ENCODE measurements around the gene MICAL3. TPM values are rescaled to one million over a fixed set of nuclear protein-coding genes. Genes with fewer than 3 reads are reported as not detected.

Gene MICAL3
- total and polyA plus RNA-seq, 3 donors from 2014 or later, result 103 to 106 (median 104) TPM

DNA sequence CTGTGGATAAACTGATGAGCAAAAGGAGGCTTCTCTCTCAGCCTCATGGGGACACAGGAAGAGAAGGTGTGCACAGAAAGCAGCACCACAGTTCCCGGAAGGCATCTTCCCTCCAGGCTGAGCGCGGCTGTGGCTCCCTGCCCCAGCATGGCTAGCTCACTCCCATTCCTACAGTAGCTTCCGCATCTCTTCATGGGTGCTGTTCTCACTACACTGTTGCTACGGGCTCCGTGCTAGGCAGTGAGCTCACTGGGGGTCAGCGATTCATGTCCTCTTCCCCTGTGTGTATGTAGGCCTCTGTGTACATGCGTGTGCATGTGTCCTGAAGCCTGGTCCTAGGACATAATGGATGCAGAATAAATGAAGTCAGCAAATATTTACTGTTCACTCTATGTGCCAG is 64.3 kb downstream of the MICAL3 start:
- no peaks in the 10 kb centered on the region for H3K36me3 ChIP-seq (ENCODE audit: low read depth, missing control alignments)
- H3K4me1 ChIP-seq, result peaks cover 3% of the 10 kb centered on the region
- no peak for DNase-seq
- no peak overlapping the region for H3K4me3 ChIP-seq
- intact Hi-C loops (cut with DNase I; ENCODE audit: low total_unique reads), result no loop called here
- H3K27me3 ChIP-seq, result no peaks in the 10 kb centered on the region
- H3K9me3 ChIP-seq, result no peaks in the 10 kb centered on the region
- H3K27ac ChIP-seq, result no peak overlapping the region
- TF ChIP-seq POLR2A (IDR thresholded peaks at IDR 0.05), result no peak
- TF ChIP-seq, protein P1, sequence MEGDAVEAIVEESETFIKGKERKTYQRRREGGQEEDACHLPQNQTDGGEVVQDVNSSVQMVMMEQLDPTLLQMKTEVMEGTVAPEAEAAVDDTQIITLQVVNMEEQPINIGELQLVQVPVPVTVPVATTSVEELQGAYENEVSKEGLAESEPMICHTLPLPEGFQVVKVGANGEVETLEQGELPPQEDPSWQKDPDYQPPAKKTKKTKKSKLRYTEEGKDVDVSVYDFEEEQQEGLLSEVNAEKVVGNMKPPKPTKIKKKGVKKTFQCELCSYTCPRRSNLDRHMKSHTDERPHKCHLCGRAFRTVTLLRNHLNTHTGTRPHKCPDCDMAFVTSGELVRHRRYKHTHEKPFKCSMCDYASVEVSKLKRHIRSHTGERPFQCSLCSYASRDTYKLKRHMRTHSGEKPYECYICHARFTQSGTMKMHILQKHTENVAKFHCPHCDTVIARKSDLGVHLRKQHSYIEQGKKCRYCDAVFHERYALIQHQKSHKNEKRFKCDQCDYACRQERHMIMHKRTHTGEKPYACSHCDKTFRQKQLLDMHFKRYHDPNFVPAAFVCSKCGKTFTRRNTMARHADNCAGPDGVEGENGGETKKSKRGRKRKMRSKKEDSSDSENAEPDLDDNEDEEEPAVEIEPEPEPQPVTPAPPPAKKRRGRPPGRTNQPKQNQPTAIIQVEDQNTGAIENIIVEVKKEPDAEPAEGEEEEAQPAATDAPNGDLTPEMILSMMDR (IDR thresholded peaks at IDR 0.05), result no peak
- 95% methylated on average over 8 of the region's 8 CpGs for WGBS, 2 donors

DNA sequence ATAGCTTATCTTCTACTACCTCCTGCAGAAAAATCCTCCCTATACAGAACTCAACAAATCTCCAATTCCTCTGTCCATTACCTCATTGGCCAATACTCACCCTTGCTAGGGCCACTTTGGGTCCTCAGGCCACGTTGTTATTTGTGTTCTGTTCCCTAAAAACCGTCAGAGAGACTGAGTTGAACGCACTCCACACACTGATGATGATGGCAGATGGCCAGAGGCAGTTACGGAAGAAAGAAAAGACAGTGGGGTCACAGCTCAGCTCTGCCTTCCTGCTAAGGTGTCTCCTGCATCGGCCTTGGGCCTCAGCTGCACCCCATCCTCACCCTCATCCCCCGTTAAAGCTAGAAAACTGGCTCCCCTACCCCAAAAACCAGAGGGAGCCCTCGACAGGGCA is 66.2 kb downstream of the MICAL3 start:
- intact Hi-C loops (cut with DNase I; ENCODE audit: low total_unique reads), result no loop called here
- no peaks in the 10 kb centered on the region for H3K9me3 ChIP-seq
- TF ChIP-seq, protein P1 (IDR thresholded peaks at IDR 0.05), result no peak
- TF ChIP-seq POLR2A (IDR thresholded peaks at IDR 0.05), result no peak
- H3K27ac ChIP-seq, result no peak overlapping the region
- no peak overlapping the region for H3K4me3 ChIP-seq
- WGBS, 2 donors, result 84 to 85% methylated on average over 7 of the region's 7 CpGs
- peaks cover 3% of the 10 kb centered on the region for H3K4me1 ChIP-seq
- H3K27me3 ChIP-seq, result no peaks in the 10 kb centered on the region
- DNase-seq, result no peak
- no peaks in the 10 kb centered on the region for H3K36me3 ChIP-seq (ENCODE audit: low read depth, missing control alignments)

DNA sequence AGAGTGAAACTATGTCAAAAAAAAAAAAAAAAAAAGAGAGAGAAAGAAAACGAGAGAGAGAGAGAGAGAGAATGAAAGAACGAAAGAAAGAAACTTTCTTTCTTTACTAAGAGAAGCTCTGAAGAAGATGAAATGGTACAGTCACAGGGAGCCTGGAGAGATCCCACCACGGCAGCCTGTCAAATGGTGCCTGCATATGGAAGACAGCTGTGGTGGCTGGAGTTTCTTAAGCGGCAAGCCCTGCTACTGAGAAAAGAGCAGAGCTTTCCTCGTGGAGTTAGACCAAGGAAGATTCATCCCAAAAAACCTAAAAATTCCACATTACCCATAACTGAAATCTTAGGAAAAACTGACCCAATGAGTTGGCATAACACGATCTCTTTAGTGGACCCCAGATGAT is 66.7 kb downstream of the MICAL3 start:
- TF ChIP-seq, protein P1 (IDR thresholded peaks at IDR 0.05), result no peak
- Histone ChIP-seq H3K27ac (no peak overlapping the region), H3K36me3 (ENCODE audit: low read depth, missing control alignments) (no peaks in the 10 kb centered on the region), H3K9me3 (no peaks in the 10 kb centered on the region), H3K4me3 (no peak overlapping the region), H3K4me1 (peaks cover 3% of the 10 kb centered on the region), H3K27me3 (no peaks in the 10 kb centered on the region)
- intact Hi-C loops (cut with DNase I; ENCODE audit: low total_unique reads), result no loop called here
- no peak for DNase-seq
- WGBS, 2 donors, result 79 to 92% methylated on average over 6 of the region's 6 CpGs

DNA sequence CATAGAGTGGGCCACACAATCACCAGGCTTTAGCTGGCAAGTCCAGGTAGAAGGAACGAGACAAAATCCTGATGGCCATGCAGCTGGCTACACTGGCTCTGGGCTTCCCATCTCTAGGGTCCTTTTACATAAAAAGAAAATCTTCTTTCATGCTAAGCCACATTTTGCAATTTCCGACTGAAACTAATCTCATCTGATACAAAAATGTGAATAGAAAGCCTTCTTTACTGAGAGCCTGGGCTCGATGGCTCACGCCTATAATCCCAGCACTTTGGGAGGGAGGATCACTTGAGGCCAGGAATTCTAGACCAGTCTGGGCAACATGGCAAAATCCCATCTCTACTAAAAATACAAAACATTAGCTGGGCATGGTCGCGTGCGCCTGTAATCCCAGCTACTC is 67.2 kb downstream of the MICAL3 start:
- Histone ChIP-seq H3K4me1 (peaks cover 3% of the 10 kb centered on the region), H3K9me3 (no peaks in the 10 kb centered on the region), H3K4me3 (no peak overlapping the region), H3K27ac (no peak overlapping the region), H3K36me3 (ENCODE audit: low read depth, missing control alignments) (no peaks in the 10 kb centered on the region), H3K27me3 (no peaks in the 10 kb centered on the region)
- DNase-seq, result no peak
- intact Hi-C loops (cut with DNase I; ENCODE audit: low total_unique reads), result no loop called here
- TF ChIP-seq, protein P1 (IDR thresholded peaks at IDR 0.05), result no peak
- no peak for TF ChIP-seq POLR2A (IDR thresholded peaks at IDR 0.05)
- 85 to 90% methylated on average over 7 of the region's 7 CpGs for WGBS, 2 donors

DNA sequence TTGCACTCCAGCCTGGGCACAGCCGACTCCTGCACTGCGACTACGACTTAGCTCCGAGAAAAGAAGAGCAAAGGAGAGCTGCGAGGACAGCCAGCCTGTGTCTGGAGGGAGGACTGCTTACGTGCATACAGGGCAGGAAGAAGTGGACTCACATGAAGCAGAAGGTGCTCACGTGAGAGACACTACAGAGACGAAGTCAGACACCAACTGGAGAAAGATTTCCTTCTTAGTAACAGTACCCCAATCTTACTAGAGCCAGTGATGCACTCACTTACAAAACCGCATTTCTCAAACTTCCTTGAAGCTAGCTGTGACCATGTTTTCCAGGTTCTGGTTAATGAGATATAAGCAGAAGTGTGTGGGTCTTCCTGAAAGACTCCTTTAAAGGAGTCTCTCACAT is 67.7 kb downstream of the MICAL3 start:
- intact Hi-C loops (cut with DNase I; ENCODE audit: low total_unique reads), result no loop called here
- TF ChIP-seq POLR2A (IDR thresholded peaks at IDR 0.05), result no peak
- TF ChIP-seq, protein P1 (IDR thresholded peaks at IDR 0.05), result no peak
- Histone ChIP-seq H3K27ac (no peak overlapping the region), H3K9me3 (no peaks in the 10 kb centered on the region), H3K4me3 (no peak overlapping the region), H3K27me3 (no peaks in the 10 kb centered on the region), H3K4me1 (peaks cover 3% of the 10 kb centered on the region), H3K36me3 (ENCODE audit: low read depth, missing control alignments) (no peaks in the 10 kb centered on the region)
- no peak for DNase-seq
- WGBS, 2 donors, result 84 to 86% methylated on average over 9 of the region's 9 CpGs

Measured in testis (tissue), 3 donors.